Daoy (cell line): ENCODE data around the gene SLC6A17. TPM values are rescaled to one million over a fixed set of nuclear protein-coding genes. Genes with fewer than 3 reads are reported as not detected.

Experiments
- DNase-seq: peaks from one replicate; pipeline ENCODE4 v3.0.0-alpha.2; 2015; ENCODE audit warnings: low read depth
- total RNA-seq: library from RNA; depleted of rRNA; stranded (reverse); fragments of >200 nt; shearing (Covaris generic); gene quantifications from 2 replicates; pipeline ENCODE4 v1.2.3, GENCODE V29; 2014; rRNA removed

SLC6A17 gene
- 0.46 and 0.60 TPM in 2 replicates for total RNA-seq

- peak; percentile 79 for DNase-seq
Measured at GRCh38 chr1:110150330-110151174, at the start of gene SLC6A17. Gene SLC6A17 (plus strand): TSS chr1:110150494. CDS start chr1:110166930, 16,436 bp downstream.

DNA sequence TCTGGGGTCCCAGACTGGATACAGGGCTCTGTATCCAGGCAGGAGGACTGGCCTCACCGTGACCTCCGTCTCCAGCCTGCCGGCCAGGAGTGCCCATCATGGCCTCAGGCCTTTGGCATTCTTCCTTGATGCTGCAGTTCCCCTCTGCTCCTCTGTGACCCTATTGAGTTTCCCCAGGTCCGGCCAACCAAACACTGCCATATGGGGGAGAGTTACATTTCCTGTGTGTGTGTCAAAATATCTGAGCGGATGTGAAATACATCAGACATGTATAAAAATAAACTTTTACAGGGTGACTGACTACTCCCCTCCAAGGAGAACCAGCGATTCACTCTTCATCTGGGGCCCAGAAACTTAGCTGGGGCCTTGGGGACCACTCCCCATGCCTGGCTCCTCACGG lies 48.2 kb upstream of the SLC6A17 start:
- peak; percentile 24 for DNase-seq

- DNase-seq: peak; percentile 81
Measured at GRCh38 chr1:110106013-110106941, 44.0 kb upstream of the SLC6A17 start.

DNA sequence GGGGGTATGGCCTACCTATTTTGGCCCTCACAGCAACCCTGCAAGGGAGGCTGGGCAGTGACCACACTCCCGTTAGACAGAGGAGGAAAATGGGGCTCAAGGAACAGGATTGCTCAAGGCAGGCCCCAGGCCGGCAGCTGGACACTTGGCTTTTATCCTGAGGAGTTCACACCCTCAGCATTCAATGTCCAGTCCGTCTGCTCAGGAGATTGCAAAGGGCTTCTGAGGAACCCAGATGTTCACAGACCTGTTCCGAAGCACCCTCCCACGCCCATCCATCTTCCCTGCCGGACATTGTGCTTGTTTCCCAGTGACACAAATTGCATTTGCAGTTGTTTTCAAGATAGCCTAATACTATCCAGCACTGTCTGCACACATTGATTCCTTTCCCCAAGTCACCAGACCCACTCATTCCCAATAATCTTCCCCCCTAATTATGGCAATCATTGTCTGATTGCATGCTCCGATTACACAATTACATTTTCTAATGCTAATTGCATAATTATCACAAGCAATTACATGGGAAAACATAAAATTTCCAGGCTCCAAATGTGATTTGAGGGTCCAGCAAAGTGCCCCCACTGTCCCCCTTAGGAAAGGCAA lies 42.3 kb upstream of the SLC6A17 start:
- no peak for DNase-seq

DNA sequence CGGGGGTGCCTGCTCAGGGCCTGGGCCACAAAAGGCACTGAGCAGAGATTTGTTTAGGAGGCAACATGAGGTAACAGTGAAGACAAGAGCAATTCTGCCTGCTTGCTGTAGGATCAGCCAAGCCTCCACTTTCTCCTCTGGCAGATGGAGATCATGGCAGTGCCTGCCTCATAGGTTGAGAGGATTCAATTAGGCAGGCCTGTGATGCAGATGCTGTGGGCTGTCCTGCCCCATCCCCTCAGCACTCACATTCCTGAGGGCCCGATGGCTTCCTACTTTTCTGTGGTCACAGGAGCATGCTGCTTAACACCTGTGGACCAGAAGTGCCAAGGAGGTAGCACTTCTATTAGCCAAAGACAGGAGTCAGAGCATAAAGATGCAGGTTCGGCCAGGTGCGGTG lies 39.2 kb upstream of the SLC6A17 start:
- no peak for DNase-seq

DNA sequence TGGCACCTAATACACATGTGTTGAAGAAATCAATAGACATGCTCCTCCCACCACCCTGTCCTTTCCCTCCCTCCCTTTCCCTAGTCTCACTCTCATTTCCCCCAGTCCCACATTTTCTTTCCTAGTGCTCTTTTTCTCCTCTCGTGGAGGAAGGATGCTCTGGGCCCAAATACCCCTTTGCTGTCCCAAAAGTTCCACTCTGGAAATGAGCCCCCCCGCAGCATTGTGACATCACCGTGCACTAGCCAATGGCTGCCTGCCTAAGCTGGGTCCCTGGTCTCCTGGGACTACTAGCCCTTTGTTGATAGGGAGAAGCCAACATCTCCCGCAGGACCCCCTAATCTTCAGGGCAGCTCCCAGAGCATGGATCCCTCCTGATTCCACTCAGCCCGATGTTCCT lies 38.2 kb upstream of the SLC6A17 start, which contains the start of gene UBL4B:
TSS of gene UBL4B (plus strand) at position 301 of the 400 bp plus-strand sequence. CDS start at position 393, 92 bp downstream.
- no peak for DNase-seq

DNA sequence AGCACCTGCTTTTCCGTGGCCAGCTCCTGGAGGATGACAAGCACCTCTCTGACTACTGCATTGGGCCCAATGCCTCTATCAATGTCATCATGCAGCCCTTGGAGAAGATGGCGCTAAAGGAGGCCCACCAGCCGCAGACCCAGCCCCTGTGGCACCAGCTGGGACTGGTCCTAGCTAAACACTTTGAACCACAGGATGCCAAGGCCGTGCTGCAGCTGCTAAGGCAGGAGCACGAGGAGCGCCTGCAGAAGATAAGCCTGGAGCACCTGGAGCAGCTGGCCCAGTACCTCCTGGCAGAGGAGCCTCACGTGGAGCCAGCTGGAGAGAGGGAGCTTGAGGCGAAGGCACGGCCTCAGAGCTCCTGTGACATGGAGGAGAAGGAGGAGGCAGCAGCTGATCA lies 37.6 kb upstream of the SLC6A17 start:
- no peak for DNase-seq

DNA sequence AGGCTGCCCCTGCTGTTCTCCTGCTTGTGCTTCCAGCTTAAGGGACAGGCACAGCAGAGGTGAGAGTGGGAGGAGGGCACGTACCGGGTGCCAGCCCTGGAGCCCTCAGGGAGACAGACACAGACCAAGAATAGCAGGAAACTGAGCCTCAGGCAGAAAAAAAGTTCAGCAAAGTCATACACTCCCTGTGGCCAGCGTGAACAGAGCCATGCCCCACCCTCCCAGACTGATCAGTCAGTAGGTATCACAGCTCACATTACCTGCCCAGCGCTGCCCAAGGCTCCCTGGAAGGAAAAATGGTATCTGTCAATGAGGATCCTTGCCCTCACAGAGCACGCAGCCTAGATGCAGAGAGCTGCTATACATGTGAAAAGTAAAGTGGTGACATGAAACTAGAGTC lies 36.7 kb upstream of the SLC6A17 start:
- no peak for DNase-seq

DNA sequence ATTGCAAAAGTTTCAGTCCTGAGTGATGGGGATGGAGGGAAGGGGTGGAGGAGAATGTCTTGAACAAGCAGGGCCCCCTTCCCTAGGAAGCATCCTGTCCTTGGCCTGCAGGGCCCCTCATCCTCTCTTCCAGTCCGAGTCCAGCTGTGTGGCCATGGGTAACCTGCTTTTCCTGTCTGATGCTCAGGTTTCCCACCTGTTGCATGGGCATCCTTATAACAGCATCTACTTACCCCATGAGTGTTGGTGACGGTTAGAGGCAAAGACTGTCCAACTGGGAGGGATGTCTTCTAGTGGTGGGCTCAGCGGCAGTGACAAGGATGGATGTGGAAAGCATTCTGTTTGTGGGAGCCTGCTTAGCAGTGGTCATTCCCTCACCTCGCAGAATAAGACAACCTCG lies 36.1 kb upstream of the SLC6A17 start:
- DNase-seq: no peak

GRCh38 chr1:110114784-110115183 lies 35.5 kb upstream of the SLC6A17 start:
- DNase-seq: no peak

- no peak for DNase-seq
Measured at GRCh38 chr1:110118636-110119396, 31.5 kb upstream of the SLC6A17 start.

- DNase-seq: no peak
Measured at GRCh38 chr1:110119843-110120242, 30.5 kb upstream of the SLC6A17 start.

GRCh38 chr1:110120960-110121561 lies 29.2 kb upstream of the SLC6A17 start:
- DNase-seq: no peak

DNA sequence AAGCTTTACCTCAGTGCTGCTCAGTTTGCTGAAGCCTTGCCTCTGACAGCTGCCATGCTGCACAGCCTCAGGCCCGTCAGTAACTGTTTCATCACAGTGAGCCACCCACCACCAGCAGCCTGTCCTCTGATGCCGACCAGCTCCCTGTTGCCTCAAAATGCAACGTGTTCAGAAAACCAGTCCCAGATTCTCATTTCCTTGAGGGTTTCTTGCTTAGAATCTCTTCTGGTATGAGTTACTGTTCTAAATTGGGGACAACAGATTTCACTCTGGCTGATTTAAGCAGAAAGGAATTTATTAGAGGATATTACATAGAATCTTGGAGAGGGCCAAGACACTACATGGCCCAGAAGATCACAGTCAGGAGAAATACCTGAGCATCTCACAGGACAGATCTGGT lies 27.1 kb upstream of the SLC6A17 start:
- DNase-seq: no peak

DNA sequence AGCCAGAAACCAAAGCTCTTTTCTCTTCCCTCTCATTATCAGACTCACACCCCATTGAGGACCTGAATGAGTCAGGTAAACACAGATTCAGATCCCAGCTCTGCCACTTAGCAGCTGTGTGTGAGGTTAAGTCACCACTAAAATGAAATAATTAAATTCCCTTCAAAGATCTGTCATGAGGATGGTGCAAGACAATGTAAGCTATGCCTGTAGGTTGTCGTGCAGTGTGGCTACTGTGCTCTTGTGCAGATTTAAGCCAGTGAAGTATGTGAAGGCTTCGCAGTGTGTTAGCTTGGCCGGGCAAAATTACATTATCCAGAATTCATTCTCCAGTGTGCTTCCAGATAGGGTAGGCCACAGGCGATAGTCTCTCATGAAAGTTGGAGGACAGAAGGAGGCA lies 24.5 kb upstream of the SLC6A17 start:
- DNase-seq: no peak

DNA sequence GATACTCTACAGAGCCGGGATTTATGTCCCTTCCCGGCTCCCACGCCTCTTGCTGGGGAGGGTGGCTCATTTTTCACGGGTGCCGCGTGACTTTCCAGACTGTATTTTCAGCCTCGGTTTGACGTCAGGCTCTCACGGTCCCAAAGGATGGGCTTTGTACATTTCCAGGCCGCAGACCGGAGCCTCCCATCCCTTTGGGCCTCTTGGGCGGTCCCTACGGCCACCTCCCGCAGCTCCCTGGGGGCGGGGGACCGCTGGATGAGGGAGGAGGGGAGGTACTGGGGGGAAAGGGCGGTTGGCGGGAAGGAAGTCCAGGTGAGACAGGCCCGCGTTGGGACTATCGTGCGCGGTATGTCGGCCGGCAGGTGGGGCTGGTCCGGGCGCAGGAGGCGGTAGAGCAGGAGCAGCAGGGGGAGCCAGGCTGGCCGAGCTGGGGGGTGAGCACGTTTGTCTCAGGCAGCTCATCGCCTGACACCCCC lies 20.1 kb upstream of the SLC6A17 start:
- DNase-seq: no peak

DNA sequence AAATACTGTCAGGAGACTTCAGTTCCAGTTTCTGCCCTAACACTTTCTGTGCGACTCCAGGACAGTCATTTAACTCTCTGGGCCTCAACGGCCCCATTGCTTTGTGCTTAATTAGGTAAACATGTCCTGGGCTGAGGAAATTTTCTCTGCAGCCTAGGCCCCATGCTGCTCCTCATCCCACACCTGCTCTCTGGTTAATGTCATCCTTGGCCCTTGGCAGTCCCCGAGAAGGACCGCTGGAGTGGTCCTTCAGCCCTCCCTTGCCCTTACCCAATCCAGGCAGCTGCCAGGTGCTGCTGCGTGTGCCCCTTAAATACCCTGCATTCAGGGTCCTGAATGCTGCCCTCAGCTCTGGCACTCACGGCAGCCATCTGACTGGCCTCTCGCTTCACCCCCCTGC lies 19.3 kb upstream of the SLC6A17 start:
- no peak for DNase-seq

DNA sequence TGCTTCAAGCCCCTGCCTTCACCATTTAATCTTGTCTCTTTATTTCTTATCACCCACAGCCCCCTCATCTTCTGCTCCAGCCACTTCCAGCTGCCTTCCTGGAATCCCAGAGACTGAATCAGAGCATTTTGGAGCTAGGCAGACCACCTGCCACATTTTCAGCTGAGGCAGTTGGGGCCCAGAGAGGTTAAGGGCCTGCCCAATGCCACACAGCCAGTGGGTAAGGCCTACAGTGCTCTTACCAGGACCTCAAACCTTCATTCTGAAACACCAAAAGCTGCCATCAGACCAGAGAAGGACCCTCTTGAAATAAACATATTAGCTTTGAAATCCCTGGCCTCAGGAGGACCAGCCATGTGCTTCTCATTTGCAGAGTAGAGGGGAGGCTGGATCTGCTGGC lies 17.6 kb upstream of the SLC6A17 start:
- DNase-seq: no peak

GRCh38 chr1:110133436-110133835 lies 16.9 kb upstream of the SLC6A17 start:
- no peak for DNase-seq

- DNase-seq: no peak
Measured at GRCh38 chr1:110134050-110134595, 16.2 kb upstream of the SLC6A17 start.
